Keratinocyte (primary cell): ENCODE measurements around the gene ARHGDIA. TPM values are rescaled to one million over a fixed set of nuclear protein-coding genes. Genes with fewer than 3 reads are reported as not detected.

Source experiments
- DNase-seq: peaks from one replicate; pipeline ENCODE4 v3.0.0-alpha.2; 2011; ENCODE audit warnings: low read depth, missing footprints, low spot score
- FAIRE-seq: peaks from 2 replicates; lab custom pipeline; 2011; peaks lifted over from hg19 to GRCh38; lab: Jason Lieb, UNC
- H2AFZ ChIP-seq: 2 replicates; pipeline ENCODE4 v1.6.0; 2012; ENCODE audit warnings: low read length, control low read depth, inconsistent platforms; ENCODE audit not compliant: control insufficient read depth
- H3K27ac ChIP-seq: 2 replicates; pipeline ENCODE4 v1.5.1; 2011; ENCODE audit warnings: low read length; ENCODE audit not compliant: control insufficient read depth, insufficient read depth
- H3K27me3 ChIP-seq: 3 replicates; pipeline ENCODE4 v1.6.0; 2011; ENCODE audit warnings: low read length; ENCODE audit not compliant: control insufficient read depth, insufficient read depth; ENCODE audit errors: extremely low read depth
- H3K36me3 ChIP-seq, 2 experiments: 2 replicates in 1 of 2; 3 replicates in 1 of 2; pipeline ENCODE4 v1.5.1; 2011; ENCODE audit warnings: low read length in 2 of 2, mild to moderate bottlenecking in 1 of 2; ENCODE audit not compliant: control insufficient read depth in 2 of 2, insufficient read depth in 2 of 2; ENCODE audit errors: extremely low read depth in 1 of 2
- H3K4me1 ChIP-seq: 3 replicates; pipeline ENCODE4 v1.5.1; 2011; ENCODE audit warnings: low read length; ENCODE audit not compliant: control insufficient read depth, insufficient read depth; ENCODE audit errors: extremely low read depth
- H3K4me2 ChIP-seq: 3 replicates; pipeline ENCODE4 v1.6.0; 2011; ENCODE audit warnings: low read depth, low read length; ENCODE audit not compliant: control insufficient read depth, insufficient read depth; ENCODE audit errors: extremely low read depth
- H3K4me3 ChIP-seq, 3 experiments: fragments of 200-600 bp in 1 of 3; sonication (generic) in 1 of 3; 2 replicates in 2 of 3; 3 replicates in 1 of 3; pipeline ENCODE4 v1.5.1; 2011 to 2016; ENCODE audit warnings: low read length in 3 of 3, mild to moderate bottlenecking in 3 of 3, control low read depth in 2 of 3, inconsistent platforms in 1 of 3, low read depth in 1 of 3, mixed read lengths in 1 of 3, mixed run types in 1 of 3, moderate library complexity in 1 of 3; ENCODE audit not compliant: control insufficient read depth in 2 of 3, insufficient read depth in 2 of 3; ENCODE audit errors: extremely low read depth in 1 of 3
- H3K79me2 ChIP-seq: 2 replicates; pipeline ENCODE4 v1.6.0; 2012; ENCODE audit warnings: low read length; ENCODE audit not compliant: control insufficient read depth, insufficient read depth
- H3K9ac ChIP-seq: 3 replicates; pipeline ENCODE4 v1.6.0; 2011; ENCODE audit warnings: low read length; ENCODE audit not compliant: control insufficient read depth, insufficient read depth; ENCODE audit errors: extremely low read depth
- H3K9me1 ChIP-seq: 3 replicates; pipeline ENCODE4 v1.6.0; 2011; ENCODE audit warnings: low read length; ENCODE audit not compliant: control insufficient read depth, insufficient read depth; ENCODE audit errors: extremely low read depth
- H3K9me3 ChIP-seq: 2 replicates; pipeline ENCODE4 v1.5.1; 2012; ENCODE audit warnings: low read depth, low read length; ENCODE audit not compliant: control insufficient read depth
- H4K20me1 ChIP-seq: 3 replicates; pipeline ENCODE4 v1.6.0; 2011; ENCODE audit warnings: low read length; ENCODE audit not compliant: control insufficient read depth, insufficient read depth; ENCODE audit errors: extremely low read depth
- CTCF ChIP-seq, 3 experiments: IDR thresholded peaks in 1 of 3; conservative IDR thresholded peaks in 1 of 3; optimal IDR thresholded peaks in 1 of 3; 2 replicates in 2 of 3; 3 replicates in 1 of 3; pipeline versions ENCODE3 to v1.5.1; 2011; ENCODE audit warnings: low read length in 3 of 3, mild to moderate bottlenecking in 3 of 3, moderate library complexity in 2 of 3, control low read depth in 1 of 3, inconsistent platforms in 1 of 3; ENCODE audit not compliant: insufficient read depth in 2 of 3; ENCODE audit errors: extremely low read depth in 1 of 3
- EZH2 ChIP-seq: IDR thresholded peaks from one replicate; pipeline ENCODE4 v1.6.1; 2012; ENCODE audit warnings: inconsistent platforms, mild to moderate bottlenecking, low read length, moderate library complexity
- dilution Hi-C: fragments of 300-500 bp; cut with MboI; formaldehyde crosslinking; loops from one replicate; pipeline ENCODE4 v1.7.0; 2020; ENCODE audit warnings: low sequenced_read_pairs; ENCODE audit not compliant: extremely low pct_ligation_motif_present
- polyA plus RNA-seq, 5 experiments: library from polyadenylated mRNA; depleted of rRNA in 3 of 5; stranded (reverse) in 3 of 5; stranded (forward) in 1 of 5; unstranded in 1 of 5; fragments of >200 nt; gene quantifications; 1 replicate in 1 of 5; 2 replicates in 3 of 5; 3 replicates in 1 of 5; pipeline versions ENCODE4 v1.2.1 to v1.2.3, GENCODE V29; 2011 to 2012; ENCODE audit warnings: missing spikeins in 2 of 5, low read depth in 1 of 5, low replicate concordance in 1 of 5

ARHGDIA gene
- polyA plus RNA-seq, 1 donor (not counting 4 experiments of a cell fraction or from before 2014, with no cell fraction given) = 65.7 TPM

- no peak overlapping the region for H3K4me2 ChIP-seq
- FAIRE-seq (no peak), DNase-seq (no peak)
- H3K4me1 ChIP-seq = peaks cover 24% of the 10 kb centered on the region
- dilution Hi-C loops = no loop called here
- H3K36me3 ChIP-seq = peaks cover 28 to 33% of the 10 kb centered on the region in 2 experiments
- no peak for TF ChIP-seq CTCF (optimal IDR thresholded peaks at IDR 0.05 in 1 of 3, IDR thresholded peaks at IDR 0.05 in 1 of 3, conservative IDR thresholded peaks at IDR 0.05 in 1 of 3; ENCODE audit: extremely low read depth in 1 of 3, insufficient read depth in 2 of 3, low read length in 3 of 3)
- TF ChIP-seq EZH2 = no peak
- no peak overlapping the region for H3K4me3 ChIP-seq
- no peak overlapping the region for H3K9ac ChIP-seq
- H3K79me2 ChIP-seq = peaks cover 17% of the 10 kb centered on the region
- peaks cover 3% of the 10 kb centered on the region for H4K20me1 ChIP-seq
- no peak overlapping the region for H3K27ac ChIP-seq
- H3K9me1 ChIP-seq = peaks cover 7% of the 10 kb centered on the region
- H3K27me3 ChIP-seq = no peaks in the 10 kb centered on the region
- H2AFZ ChIP-seq = no peak overlapping the region
- no peaks in the 10 kb centered on the region for H3K9me3 ChIP-seq
Observed at GRCh38 chr17:81909231-81909630, 38.1 kb upstream of the ARHGDIA start.

- no peak for FAIRE-seq
Observed at GRCh38 chr17:81908793-81909192, 37.7 kb upstream of the ARHGDIA start.

More at GRCh38 chr17:81908793-81909192, 37.7 kb upstream of the ARHGDIA start:
- H3K9ac ChIP-seq = no peak overlapping the region
- peaks cover 17% of the 10 kb centered on the region for H3K79me2 ChIP-seq
- no peak overlapping the region for H3K4me2 ChIP-seq
- peaks cover 3% of the 10 kb centered on the region for H4K20me1 ChIP-seq
- H3K4me1 ChIP-seq = peaks cover 24% of the 10 kb centered on the region
- H3K36me3 ChIP-seq = peaks cover 28 to 32% of the 10 kb centered on the region in 2 experiments
- no peak overlapping the region for H2AFZ ChIP-seq
- H3K9me1 ChIP-seq = peaks cover 7% of the 10 kb centered on the region
- no peak for TF ChIP-seq EZH2
- TF ChIP-seq CTCF (optimal IDR thresholded peaks at IDR 0.05 in 1 of 3, IDR thresholded peaks at IDR 0.05 in 1 of 3, conservative IDR thresholded peaks at IDR 0.05 in 1 of 3; ENCODE audit: extremely low read depth in 1 of 3, insufficient read depth in 2 of 3, low read length in 3 of 3) = no peak
- no peak overlapping the region for H3K4me3 ChIP-seq
- H3K27me3 ChIP-seq = no peaks in the 10 kb centered on the region
- dilution Hi-C loops = no loop called here
- no peak overlapping the region for H3K27ac ChIP-seq
- H3K9me3 ChIP-seq = no peaks in the 10 kb centered on the region
- no peak for DNase-seq
